Fibroblast of mammary gland (primary cell): Measurements from ENCODE around the gene MYO1H.
A peak's percentile ranks its signal among the peaks of the same experiment; 100 is the strongest.
"Not testable (repeated sequence)": the region's sequence is repeated elsewhere in the genome, so short reads cannot be mapped to it uniquely, and the experiment has no call there.

Experiments used
- DNase-seq: peaks from one replicate; pipeline ENCODE4 v3.0.0-alpha.2; 2010; ENCODE audit warnings: low read depth
- H3K4me3 ChIP-seq: 2 replicates; pipeline ENCODE4 v1.5.1; 2011; ENCODE audit warnings: low read depth, mild to moderate bottlenecking, low read length, moderate library complexity; ENCODE audit not compliant: control insufficient read depth
- CTCF ChIP-seq: conservative IDR thresholded peaks from 2 replicates; pipeline ENCODE4 v1.5.1; 2011; ENCODE audit warnings: low read depth, low read length, inconsistent platforms; ENCODE audit not compliant: control insufficient read depth, insufficient read depth

MYO1H gene

GRCh38 chr12:109387425-109388166, 39.9 kb downstream of the MYO1H start:
- H3K4me3 ChIP-seq = no peak overlapping the region
- DNase-seq = peak; percentile 40
- peak; percentile 52 for TF ChIP-seq CTCF

DNA sequence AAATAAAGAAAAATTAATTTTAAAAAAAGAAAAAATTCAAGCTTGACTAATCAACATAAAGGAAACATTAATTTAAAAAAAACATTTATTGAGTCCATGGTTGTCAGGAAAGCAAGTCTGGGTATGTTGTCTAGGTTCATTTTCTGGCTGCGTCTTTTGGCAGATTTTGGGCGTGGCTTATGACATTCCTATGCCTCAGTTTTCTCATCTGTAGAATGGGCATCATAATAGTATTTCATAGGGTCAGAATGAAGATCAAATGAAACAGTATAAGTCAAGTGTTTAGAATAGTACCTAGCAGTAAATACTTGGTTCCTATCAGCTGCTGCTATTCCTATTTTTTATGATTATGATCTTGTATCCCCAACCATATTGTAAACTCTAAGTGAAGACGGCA, 40.5 kb downstream of the MYO1H start:
- no peak for TF ChIP-seq CTCF

DNA sequence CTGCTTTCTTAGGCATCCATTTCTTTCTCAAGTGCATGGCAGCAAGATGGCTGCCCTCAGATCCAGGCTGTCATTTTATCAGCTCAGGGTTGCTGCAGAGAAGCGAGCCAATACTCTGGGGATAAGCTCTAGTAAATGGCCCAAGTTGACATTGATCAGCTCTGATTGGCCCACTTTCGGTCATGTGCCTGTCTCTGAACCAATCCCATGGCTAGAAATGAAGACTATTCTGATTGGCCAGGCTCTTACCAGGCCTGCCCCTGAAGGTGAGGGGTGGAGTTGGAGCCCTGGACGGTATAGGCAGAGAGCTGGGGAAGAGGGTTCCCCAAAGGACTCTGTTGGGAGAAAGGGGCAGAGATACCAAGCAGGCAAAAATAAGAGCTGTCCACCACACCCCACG, 41.4 kb downstream of the MYO1H start:
- no peak for TF ChIP-seq CTCF

More for the DNA sequence above, 40.5 kb downstream of the MYO1H start:
- no peak for DNase-seq
- H3K4me3 ChIP-seq = no peak overlapping the region

DNA sequence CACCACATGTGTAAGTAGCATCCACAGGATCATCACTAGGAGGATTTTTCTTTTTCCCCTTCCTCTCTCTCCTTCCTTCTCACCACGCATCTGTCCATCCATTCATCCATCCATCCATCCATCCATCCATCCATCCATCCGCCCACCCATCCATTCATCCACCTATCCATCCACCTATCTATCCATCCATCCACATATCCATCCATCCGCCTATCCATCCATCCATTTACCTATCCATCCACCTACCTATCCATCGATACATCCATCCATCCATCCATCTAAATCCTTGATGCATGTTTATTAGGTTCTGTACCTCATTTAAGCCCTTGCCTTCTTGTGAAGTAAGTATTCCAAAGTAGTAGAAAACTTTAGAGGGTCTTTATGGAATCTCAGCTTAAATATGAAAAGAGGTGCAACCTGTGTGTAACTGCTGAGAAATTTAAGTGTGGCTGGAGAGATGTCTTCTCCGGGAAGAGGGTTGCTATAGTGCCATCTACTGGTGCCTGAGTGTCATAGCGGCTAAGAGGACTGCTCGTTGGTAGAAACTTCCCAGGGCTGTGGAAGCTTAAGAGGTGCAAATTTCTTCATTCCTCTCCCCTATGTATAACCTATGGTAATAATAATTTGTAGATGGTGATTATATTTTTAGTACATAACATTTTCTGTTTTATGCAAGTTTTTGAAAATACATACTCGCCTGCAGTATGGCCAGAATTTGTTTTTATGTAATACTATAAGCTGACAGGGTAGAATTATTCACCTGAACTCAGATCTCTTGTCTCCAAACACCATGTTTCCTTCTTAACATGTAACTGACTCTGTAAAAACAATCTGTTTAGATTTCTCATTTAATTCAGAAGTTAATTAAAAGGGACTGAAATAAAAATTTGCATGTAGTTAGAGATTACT, 46.0 kb downstream of the MYO1H start:
- H3K4me3 ChIP-seq = no peak overlapping the region
- peak; percentile 57 for DNase-seq
- TF ChIP-seq CTCF = peak; percentile 96

More for the DNA sequence above, 41.4 kb downstream of the MYO1H start:
- DNase-seq = no peak
- H3K4me3 ChIP-seq = no peak overlapping the region

- no peak overlapping the region for H3K4me3 ChIP-seq
- TF ChIP-seq CTCF = no peak
- DNase-seq = no peak
Observed at GRCh38 chr12:109394891-109395290, 47.2 kb downstream of the MYO1H start.

DNA sequence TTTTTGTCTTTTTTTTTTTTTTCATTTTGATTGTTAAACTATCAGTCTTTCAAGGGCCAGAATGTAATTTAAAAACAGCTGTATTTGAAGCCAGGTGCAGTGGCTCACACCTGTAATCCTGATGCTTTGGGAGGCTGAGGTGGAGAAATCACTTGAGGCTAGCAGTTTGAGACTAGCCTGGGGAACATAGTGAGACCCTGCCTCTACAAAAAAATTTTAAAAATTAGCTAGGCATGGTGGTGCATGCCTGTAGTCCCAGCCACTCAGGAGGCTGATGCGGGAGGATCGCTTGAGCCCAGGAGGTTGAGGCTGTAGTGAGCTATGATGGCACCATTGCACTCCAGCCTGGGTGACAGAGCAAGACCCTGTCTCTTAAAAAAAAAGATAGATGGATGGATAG, 57.1 kb downstream of the MYO1H start:
- not testable (repeated sequence) for H3K4me3 ChIP-seq, DNase-seq

GRCh38 chr12:109406147-109406546, 58.4 kb downstream of the MYO1H start:
- not testable (repeated sequence) for H3K4me3 ChIP-seq, DNase-seq
